OCI-LY7 (cell line): Measurements from ENCODE around the gene ZFYVE26. TPM values are rescaled to one million over a fixed set of nuclear protein-coding genes. Genes with fewer than 3 reads are reported as not detected.

Experiments used
- BruUV-seq: library from RNA; stranded (reverse); fragments of 400-500 nt; replicated peaks from 2 replicates; lab custom pipeline; 2021; lab: Mats Ljungman, UMichigan
- CTCF ChIA-PET: fragments of 300-600 bp; sonication (Branson Sonifier 250); formaldehyde crosslinking; loops from one replicate; lab custom pipeline; 2022; ENCODE audit warnings: antibody characterized with exemption; ENCODE audit not compliant: unreplicated experiment; lab: Charles Lee
- POLR2A ChIA-PET: fragments of 300-600 bp; sonication (Branson Sonifier 250); formaldehyde crosslinking; loops from one replicate; lab custom pipeline; 2022; ENCODE audit warnings: antibody characterized with exemption; lab: Charles Lee
- DNase-seq: peaks from one replicate; pipeline ENCODE4 v3.0.0-alpha.2; 2015; ENCODE audit warnings: low spot score
- H2AFZ ChIP-seq: fragments of 200-600 bp; sonication (generic), shearing (Covaris generic); 2 replicates; pipeline ENCODE4 v1.6.1; 2014; ENCODE audit warnings: mild to moderate bottlenecking, antibody characterized with exemption, low read length, moderate library complexity
- H3K27ac ChIP-seq: fragments of 200-600 bp; sonication (generic); 2 replicates; pipeline ENCODE4 v1.5.1; 2014; ENCODE audit warnings: mixed run types, low read depth, mild to moderate bottlenecking, moderate library complexity, low read length, inconsistent platforms; ENCODE audit not compliant: poor library complexity, severe bottlenecking
- H3K36me3 ChIP-seq: fragments of 200-600 bp; sonication (generic); 2 replicates; pipeline ENCODE4 v1.6.1; 2014; ENCODE audit warnings: mild to moderate bottlenecking, antibody characterized with exemption, low read length, moderate library complexity, mixed read lengths; ENCODE audit not compliant: insufficient read depth
- H3K4me1 ChIP-seq: fragments of 200-600 bp; sonication (generic); 2 replicates; pipeline ENCODE4 v1.5.1; 2014; ENCODE audit warnings: mild to moderate bottlenecking, low read length; ENCODE audit not compliant: insufficient read depth, poor library complexity, severe bottlenecking
- H3K4me2 ChIP-seq: fragments of 200-600 bp; sonication (generic); 2 replicates; pipeline ENCODE4 v1.6.1; 2014; ENCODE audit warnings: mild to moderate bottlenecking, low read length
- H3K4me3 ChIP-seq: fragments of 200-600 bp; sonication (generic); 2 replicates; pipeline ENCODE4 v1.5.1; 2014; ENCODE audit warnings: mild to moderate bottlenecking, low read depth, low read length; ENCODE audit not compliant: poor library complexity, severe bottlenecking
- H3K79me2 ChIP-seq: fragments of 200-600 bp; sonication (generic); 2 replicates; pipeline ENCODE4 v1.6.1; 2016; ENCODE audit warnings: low read depth, mild to moderate bottlenecking, low read length, moderate library complexity, mixed read lengths; ENCODE audit not compliant: insufficient read depth
- H3K9me2 ChIP-seq: fragments of 200-600 bp; sonication (generic); 2 replicates; pipeline ENCODE4 v1.6.1; 2016; ENCODE audit warnings: mild to moderate bottlenecking, low read length, mixed read lengths; ENCODE audit not compliant: insufficient read depth
- H3K9me3 ChIP-seq: fragments of 200-600 bp; sonication (generic); 2 replicates; pipeline ENCODE4 v1.6.1; 2014; ENCODE audit warnings: mild to moderate bottlenecking, mixed run types, low read length, mixed read lengths
- H4K20me1 ChIP-seq: fragments of 200-600 bp; sonication (generic); 2 replicates; pipeline ENCODE4 v1.6.1; 2014; ENCODE audit warnings: mild to moderate bottlenecking, antibody characterized with exemption, low read length, moderate library complexity, mixed read lengths; ENCODE audit not compliant: insufficient read depth
- CTCF ChIP-seq: fragments of 200-600 bp; sonication (generic); conservative IDR thresholded peaks from 2 replicates; pipeline ENCODE4 v1.5.1; 2014; ENCODE audit warnings: mild to moderate bottlenecking, antibody characterized with exemption, low read length, moderate library complexity, mixed read lengths
- EZH2phosphoT487 ChIP-seq: fragments of 200-600 bp; sonication (generic); IDR thresholded peaks from 2 replicates; pipeline ENCODE4 v1.6.1; 2018; ENCODE audit warnings: low read depth, borderline replicate concordance, mild to moderate bottlenecking, mixed run types, antibody characterized with exemption, low read length, moderate library complexity, mixed read lengths
- intact Hi-C: fragments of 100-400 bp; cut with micrococcal nuclease; formaldehyde crosslinking; loops from one replicate; pipeline ENCODE4 v1.10.0; 2022; ENCODE audit not compliant: unreplicated experiment
- total RNA-seq, 2 experiments: library from RNA; depleted of rRNA in 1 of 2; stranded (reverse); fragments of >200 nt in 1 of 2; shearing (Covaris generic) in 1 of 2; gene quantifications; 2 replicates each; pipeline ENCODE4 v1.2.3, GENCODE V29; 2014 to 2022

The ZFYVE26 gene
- total RNA-seq, 2 experiments from 2014 or later, result 12.0 to 22.8 TPM

GRCh38 chr14:67749341-67750084, 66.9 kb downstream of the ZFYVE26 start:
- no peak for DNase-seq
- no peaks in the 10 kb centered on the region for H3K4me1 ChIP-seq
- peaks cover 73% of the 10 kb centered on the region for H3K36me3 ChIP-seq
- H2AFZ ChIP-seq, result no peak overlapping the region
- ChIA-PET POLR2A (no interaction called here), CTCF (no interaction called here)
- H3K27ac ChIP-seq, result no peak overlapping the region
- no TSS peak for BruUV-seq
- no peaks in the 10 kb centered on the region for H3K9me3 ChIP-seq
- H3K4me2 ChIP-seq, result no peak overlapping the region
- H3K79me2 ChIP-seq, result no peaks in the 10 kb centered on the region
- H4K20me1 ChIP-seq, result no peaks in the 10 kb centered on the region
- no peak overlapping the region for H3K4me3 ChIP-seq
- no peaks in the 10 kb centered on the region for H3K9me2 ChIP-seq
- intact Hi-C loops, result no loop called here
- TF ChIP-seq EZH2phosphoT487, result no peak
- no peak for TF ChIP-seq CTCF

DNA sequence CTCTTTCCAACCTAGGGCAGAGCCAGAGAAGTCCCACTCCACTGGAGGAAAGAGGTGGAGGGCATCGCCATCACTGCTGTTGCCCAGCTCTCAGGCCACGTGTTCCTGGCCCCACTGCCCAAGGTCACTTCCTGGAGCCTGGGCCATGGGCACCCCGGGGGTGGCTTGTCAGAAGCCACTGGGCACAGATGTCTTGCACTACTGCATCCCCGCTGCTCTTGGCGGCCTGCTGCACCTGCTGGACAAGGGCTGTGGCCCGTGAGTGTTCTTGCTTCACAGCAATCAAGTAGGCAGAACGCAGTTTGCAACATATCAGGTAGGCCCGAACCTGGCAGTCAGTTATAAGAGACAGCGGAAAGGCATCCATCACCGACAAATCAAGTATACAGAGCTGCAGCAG, 68.1 kb downstream of the ZFYVE26 start:
- BruUV-seq, result no TSS peak
- Histone ChIP-seq H3K4me3 (no peak overlapping the region), H3K4me2 (no peak overlapping the region), H3K9me2 (no peaks in the 10 kb centered on the region), H3K79me2 (no peaks in the 10 kb centered on the region), H3K36me3 (peaks cover 61% of the 10 kb centered on the region), H3K4me1 (no peaks in the 10 kb centered on the region), H4K20me1 (no peaks in the 10 kb centered on the region), H2AFZ (no peak overlapping the region), H3K9me3 (no peaks in the 10 kb centered on the region), H3K27ac (no peak overlapping the region)
- POLR2A ChIA-PET, result interaction anchor here (0.6 kb wide), 1 partner anchor 26 kb away, joined by 4 read pairs; no protein-coding TSS in a partner anchor
- intact Hi-C loops, result no loop called here
- CTCF ChIA-PET, result no interaction called here
- TF ChIP-seq CTCF (no peak), EZH2phosphoT487 (no peak)
- no peak for DNase-seq

DNA sequence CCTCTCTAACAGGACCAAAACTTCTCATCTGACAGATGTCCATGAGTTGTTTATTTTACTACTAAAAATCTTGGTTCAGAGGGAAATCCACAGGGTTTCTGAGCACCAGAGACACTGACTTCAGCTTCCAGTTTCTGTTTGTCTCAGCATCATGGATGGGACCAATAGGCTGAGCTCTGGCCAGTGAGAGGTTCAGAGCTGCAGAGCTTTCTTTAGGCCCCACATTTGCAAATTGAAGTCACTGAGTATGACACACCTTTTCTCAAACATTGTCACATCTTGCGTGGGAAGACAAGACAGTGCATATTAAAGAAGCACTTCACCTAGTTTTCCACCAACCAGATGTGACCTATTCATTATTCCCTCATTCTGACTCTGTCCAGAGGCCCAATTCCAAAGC, 69.5 kb downstream of the ZFYVE26 start:
- no peak overlapping the region for H2AFZ ChIP-seq
- no peak overlapping the region for H3K4me3 ChIP-seq
- no peaks in the 10 kb centered on the region for H3K79me2 ChIP-seq
- intact Hi-C loops, result no loop called here
- DNase-seq, result no peak
- H3K27ac ChIP-seq, result no peak overlapping the region
- TF ChIP-seq EZH2phosphoT487, result no peak
- no peak for TF ChIP-seq CTCF
- peaks cover 47% of the 10 kb centered on the region for H3K36me3 ChIP-seq
- no peaks in the 10 kb centered on the region for H3K9me2 ChIP-seq
- BruUV-seq, result no TSS peak
- H3K4me2 ChIP-seq, result no peak overlapping the region
- H3K9me3 ChIP-seq, result no peaks in the 10 kb centered on the region
- H4K20me1 ChIP-seq, result no peaks in the 10 kb centered on the region
- ChIA-PET POLR2A (interaction anchor here (0.5 kb wide), 1 partner anchor 12 kb away, joined by 3 read pairs; no protein-coding TSS in a partner anchor), CTCF (no interaction called here)
- no peaks in the 10 kb centered on the region for H3K4me1 ChIP-seq
